ENCODE results near the gene LAMA3. TPM values are rescaled to one million over a fixed set of nuclear protein-coding genes. Genes with fewer than 3 reads are reported as not detected.
A peak's percentile ranks its signal among the peaks of the same experiment; 100 is the strongest.

Gene LAMA3
- total and polyA plus RNA-seq, 8 donors: 2.1 to 13.9 (median 5.1) TPM

DNA sequence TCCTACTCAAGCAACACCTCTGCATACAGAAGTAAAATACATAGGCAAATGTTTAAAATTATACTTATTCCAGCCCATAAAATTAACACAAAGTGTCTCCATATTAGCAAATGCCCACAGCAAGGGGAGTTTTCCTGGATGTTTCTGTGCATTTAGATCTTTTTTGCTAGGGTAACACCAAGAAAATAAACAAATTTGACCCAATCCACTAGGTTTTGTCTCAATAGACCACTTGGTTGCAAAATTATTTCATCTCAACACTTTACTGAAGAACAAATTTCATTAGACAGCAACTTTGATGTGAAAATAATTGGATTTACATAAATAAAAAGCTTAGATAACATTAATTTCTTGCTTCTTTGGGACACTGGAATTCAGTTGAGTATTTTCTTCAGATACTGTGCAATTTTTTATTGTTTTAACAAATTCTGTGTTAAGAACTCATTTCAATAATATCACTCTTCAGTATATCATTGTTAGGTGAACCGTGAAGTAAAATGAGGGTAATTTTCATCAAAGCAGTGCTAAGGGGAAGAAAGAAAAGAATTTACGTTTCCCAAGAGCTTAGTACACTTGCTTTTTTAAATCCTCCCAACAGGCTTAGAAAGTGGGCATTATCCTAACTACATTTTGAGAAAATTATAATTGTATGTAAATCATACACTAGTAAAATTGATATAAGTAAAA is 191.8 kb downstream of the LAMA3 start:
- H3K36me3 ChIP-seq: no peaks in the 10 kb centered on the region

DNA sequence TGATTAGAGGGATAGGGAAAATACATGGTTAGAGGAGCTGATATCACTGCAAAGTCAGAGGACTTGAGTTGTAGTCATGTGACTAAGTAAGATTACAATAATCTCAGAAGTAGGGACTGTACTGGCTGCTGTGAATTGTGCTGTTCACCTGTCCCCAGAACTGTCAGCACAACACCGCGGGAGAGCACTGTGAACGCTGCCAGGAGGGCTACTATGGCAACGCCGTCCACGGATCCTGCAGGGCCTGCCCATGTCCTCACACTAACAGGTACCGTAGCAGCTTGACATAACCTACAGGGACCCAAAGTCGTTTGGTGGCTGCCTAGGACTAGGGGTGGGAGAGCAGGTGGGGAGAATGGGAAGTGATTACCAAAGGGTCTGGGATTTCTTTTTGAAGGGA is 192.5 kb downstream of the LAMA3 start:
- ATAC-seq (peak; percentile 77 to 89 (median 82)), DNase-seq (peak; percentile 61 to 83 (median 65)), FAIRE-seq (no peak)
- Histone ChIP-seq H3K4me3 (no peak overlapping the region), H3K36me3 (no peaks in the 10 kb centered on the region), H3K27ac (peak overlapping the region in 3 of 4 donors; percentile 26 to 42 (median 40)), H3K27me3 (no peaks in the 10 kb centered on the region), H3K9me3 (no peaks in the 10 kb centered on the region), H3K4me1 (peaks cover 0 to 24% (median 12%) of the 10 kb centered on the region in 3 donors)
- intact Hi-C loops (cut with DNase I): no loop called here
- TF ChIP-seq, protein P1, sequence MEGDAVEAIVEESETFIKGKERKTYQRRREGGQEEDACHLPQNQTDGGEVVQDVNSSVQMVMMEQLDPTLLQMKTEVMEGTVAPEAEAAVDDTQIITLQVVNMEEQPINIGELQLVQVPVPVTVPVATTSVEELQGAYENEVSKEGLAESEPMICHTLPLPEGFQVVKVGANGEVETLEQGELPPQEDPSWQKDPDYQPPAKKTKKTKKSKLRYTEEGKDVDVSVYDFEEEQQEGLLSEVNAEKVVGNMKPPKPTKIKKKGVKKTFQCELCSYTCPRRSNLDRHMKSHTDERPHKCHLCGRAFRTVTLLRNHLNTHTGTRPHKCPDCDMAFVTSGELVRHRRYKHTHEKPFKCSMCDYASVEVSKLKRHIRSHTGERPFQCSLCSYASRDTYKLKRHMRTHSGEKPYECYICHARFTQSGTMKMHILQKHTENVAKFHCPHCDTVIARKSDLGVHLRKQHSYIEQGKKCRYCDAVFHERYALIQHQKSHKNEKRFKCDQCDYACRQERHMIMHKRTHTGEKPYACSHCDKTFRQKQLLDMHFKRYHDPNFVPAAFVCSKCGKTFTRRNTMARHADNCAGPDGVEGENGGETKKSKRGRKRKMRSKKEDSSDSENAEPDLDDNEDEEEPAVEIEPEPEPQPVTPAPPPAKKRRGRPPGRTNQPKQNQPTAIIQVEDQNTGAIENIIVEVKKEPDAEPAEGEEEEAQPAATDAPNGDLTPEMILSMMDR (IDR thresholded peaks at IDR 0.05): no peak
- 20 to 42% methylated on average over 8 of the region's 8 CpGs for WGBS, 2 donors

More for the DNA sequence above, 191.8 kb downstream of the LAMA3 start:
- peak overlapping the region in 3 of 4 donors; percentile 26 to 42 (median 40) for H3K27ac ChIP-seq
- ATAC-seq: no peak
- no peak overlapping the region for H3K4me3 ChIP-seq
- no peaks in the 10 kb centered on the region for H3K27me3 ChIP-seq
- H3K9me3 ChIP-seq: no peaks in the 10 kb centered on the region
- TF ChIP-seq, protein P1 (IDR thresholded peaks at IDR 0.05): no peak
- intact Hi-C loops (cut with DNase I): no loop called here
- WGBS, 2 donors: 87 to 88% methylated on average over 2 of the region's 2 CpGs
- FAIRE-seq: no peak
- DNase-seq: no peak
- peaks cover 0 to 19% (median 12%) of the 10 kb centered on the region in 3 donors for H3K4me1 ChIP-seq

DNA sequence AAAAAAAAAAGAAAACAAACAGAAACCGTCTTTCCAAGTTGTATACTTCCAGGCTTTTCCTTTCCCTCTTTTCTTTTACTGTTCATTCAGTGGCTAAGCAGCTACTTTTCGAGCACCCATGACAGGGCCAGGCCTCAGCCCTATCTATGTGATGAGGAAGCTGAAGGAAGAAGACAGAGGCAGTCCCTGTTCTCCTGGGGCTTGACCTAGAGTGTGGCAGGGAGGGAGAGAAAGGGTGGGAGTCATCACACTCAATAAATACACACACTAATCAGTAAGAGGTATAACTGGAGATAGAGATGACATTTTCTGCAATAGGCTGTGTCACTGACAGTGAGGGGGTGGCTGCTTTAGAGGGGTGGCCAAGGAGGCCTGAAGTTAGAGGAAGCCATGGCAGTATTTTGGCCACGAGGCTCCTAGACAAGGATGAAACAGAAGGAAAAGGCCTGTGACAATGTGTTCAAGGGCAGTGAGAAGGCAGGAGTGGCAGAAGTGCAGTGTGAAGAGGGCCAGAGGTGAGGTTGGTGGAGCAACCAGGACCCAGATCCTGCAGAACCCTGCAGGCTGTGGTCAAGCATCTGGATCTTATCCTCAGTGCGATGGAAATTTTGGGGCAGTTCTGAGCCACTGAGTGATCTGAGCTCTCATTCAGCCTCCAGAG is 193.5 kb downstream of the LAMA3 start:
- DNase-seq (no peak), FAIRE-seq (no peak), ATAC-seq (no peak)
- Histone ChIP-seq H3K4me1 (peaks cover 3 to 30% (median 12%) of the 10 kb centered on the region in 3 donors), H3K27me3 (no peaks in the 10 kb centered on the region), H3K36me3 (no peaks in the 10 kb centered on the region), H3K27ac (peak overlapping the region; percentile 7 to 42 (median 24)), H3K9me3 (no peaks in the 10 kb centered on the region), H3K4me3 (no peak overlapping the region)
- TF ChIP-seq, protein P1 (IDR thresholded peaks at IDR 0.05): no peak
- 91 to 92% methylated on average over 4 of the region's 4 CpGs for whole genome bisulfite sequencing, 2 donors
- intact Hi-C loops (cut with DNase I): no loop called here

GRCh38 chr18:23883277-23883790 is 194.1 kb downstream of the LAMA3 start:
- TF ChIP-seq, protein P1 (IDR thresholded peaks at IDR 0.05): no peak
- 43 to 54% methylated on average over 3 of the region's 3 CpGs for WGBS, 2 donors
- Histone ChIP-seq H3K27ac (peak overlapping the region in 2 of 4 donors; percentile 8 to 40), H3K9me3 (no peaks in the 10 kb centered on the region), H3K4me3 (no peak overlapping the region), H3K4me1 (peaks cover 3 to 25% (median 12%) of the 10 kb centered on the region in 3 donors), H3K36me3 (no peaks in the 10 kb centered on the region), H3K27me3 (no peaks in the 10 kb centered on the region)
- peak in 2 of 4 donors; percentile 6 to 10 for ATAC-seq
- intact Hi-C loops (cut with DNase I): no loop called here
- FAIRE-seq: no peak
- DNase-seq: no peak
